Ishikawa (cell line): Measurements from ENCODE around the gene ZNF787.

Experiments used
- CEBPB ChIP-seq: IDR thresholded peaks from 2 replicates; pipeline ENCODE4 v1.6.1; 2012
- CREB1 ChIP-seq: IDR thresholded peaks from 2 replicates; pipeline ENCODE4 v1.6.1; 2012; ENCODE audit warnings: low read depth
- EGR1 ChIP-seq: IDR thresholded peaks from 2 replicates; pipeline ENCODE4 v1.6.1; 2012
- EP300 ChIP-seq: IDR thresholded peaks from 2 replicates; pipeline ENCODE4 v1.6.1; 2012; ENCODE audit warnings: borderline replicate concordance
- FOXM1 ChIP-seq: IDR thresholded peaks from 2 replicates; pipeline ENCODE4 v1.6.1; 2012; ENCODE audit warnings: low read depth, borderline replicate concordance
- MAX ChIP-seq: IDR thresholded peaks from 2 replicates; pipeline ENCODE4 v1.6.1; 2012
- NFIC ChIP-seq: IDR thresholded peaks from 2 replicates; pipeline ENCODE4 v1.6.1; 2012
- RAD21 ChIP-seq: IDR thresholded peaks from 2 replicates; pipeline ENCODE4 v1.6.1; 2012; ENCODE audit warnings: low read depth
- REST ChIP-seq: IDR thresholded peaks from 2 replicates; pipeline ENCODE4 v1.6.1; 2012; ENCODE audit warnings: low read depth, mild to moderate bottlenecking
- TAF1 ChIP-seq: IDR thresholded peaks from 2 replicates; pipeline ENCODE4 v1.6.1; 2012; ENCODE audit warnings: low read depth, mild to moderate bottlenecking
- TCF12 ChIP-seq: IDR thresholded peaks from 2 replicates; pipeline ENCODE4 v1.6.1; 2012; ENCODE audit warnings: low read depth
- TEAD4 ChIP-seq: IDR thresholded peaks from 2 replicates; pipeline ENCODE4 v1.6.1; 2012
- YY1 ChIP-seq: IDR thresholded peaks from 2 replicates; pipeline ENCODE4 v1.6.1; 2012; ENCODE audit warnings: low read depth
- ZBTB7A ChIP-seq: IDR thresholded peaks from 2 replicates; pipeline ENCODE4 v1.6.1; 2012; ENCODE audit warnings: low read depth
- TF ChIP-seq, protein P1 (sequence below): IDR thresholded peaks from 2 replicates; pipeline ENCODE4 v1.6.1; 2012

Gene ZNF787

DNA sequence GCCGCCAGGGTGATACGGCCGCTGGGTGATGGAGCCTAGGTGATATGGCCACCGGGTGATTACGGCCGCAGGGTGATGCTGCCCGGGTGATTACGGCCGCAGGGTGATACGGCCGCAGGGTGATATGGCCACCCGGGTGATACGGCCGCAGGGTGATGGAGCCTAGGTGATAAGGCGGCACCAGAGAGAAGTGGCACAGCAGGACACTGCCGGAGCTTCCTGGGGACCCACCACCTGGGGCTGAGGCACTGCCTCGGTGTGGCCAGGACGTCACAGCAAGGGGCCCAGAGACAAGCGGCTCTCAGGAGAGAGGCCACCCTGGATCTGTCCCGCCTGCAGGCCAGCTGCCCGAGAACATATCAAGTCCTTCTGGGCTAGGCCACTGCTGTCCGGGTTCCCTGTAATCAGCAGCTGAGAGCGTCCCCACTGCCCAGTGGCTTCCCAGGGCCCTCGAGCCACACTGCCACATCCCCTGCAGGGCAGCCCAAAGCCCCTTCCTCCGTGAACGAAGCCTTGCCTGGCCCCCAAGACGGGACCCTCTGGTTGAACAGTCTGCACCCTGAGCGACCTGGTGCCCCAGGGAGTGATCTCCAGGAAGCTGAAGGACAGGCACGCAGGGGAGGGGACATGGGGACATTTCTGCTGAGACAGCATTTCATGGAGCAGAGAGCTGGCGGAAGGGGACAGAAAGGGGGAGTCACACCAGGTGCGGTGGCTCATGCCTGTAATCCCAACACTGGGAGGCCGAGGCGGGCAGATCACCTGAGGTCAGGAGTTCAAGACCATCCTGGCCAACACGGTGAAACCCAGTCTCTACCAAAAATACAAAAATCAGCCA lies 22.1 kb downstream of the ZNF787 start:
- no peak for TF ChIP-seq TCF12

GRCh38 chr19:56097776-56098175 lies 23.3 kb downstream of the ZNF787 start:
- no peak for TF ChIP-seq TEAD4
- no peak for TF ChIP-seq EP300
- TF ChIP-seq TAF1, result no peak
- no peak for TF ChIP-seq MAX
- no peak for TF ChIP-seq EGR1

DNA sequence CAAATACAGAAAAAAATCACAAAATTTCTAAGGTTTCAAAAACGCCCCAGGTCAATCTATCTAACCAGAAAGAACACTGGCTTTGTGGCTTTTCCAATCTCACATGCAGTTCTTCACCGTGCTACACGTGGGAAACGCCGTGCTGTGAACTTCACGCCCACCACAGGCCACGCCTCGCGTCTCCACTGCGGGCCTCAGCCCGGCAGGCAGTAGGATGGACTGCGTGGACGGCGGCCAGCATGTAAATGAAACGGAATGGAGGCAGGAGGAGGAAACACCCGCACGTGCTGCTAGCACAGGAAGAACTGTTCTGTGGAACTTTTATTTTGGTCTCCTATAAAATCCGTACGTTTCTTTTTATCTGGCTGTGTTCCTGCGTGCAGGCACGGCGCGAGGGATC lies 23.8 kb downstream of the ZNF787 start:
- TF ChIP-seq FOXM1 (no peak), RAD21 (no peak), EP300 (no peak), EGR1 (no peak)

GRCh38 chr19:56096665-56097064 lies 24.4 kb downstream of the ZNF787 start:
- no peak for TF ChIP-seq ZBTB7A
- TF ChIP-seq, protein P1, sequence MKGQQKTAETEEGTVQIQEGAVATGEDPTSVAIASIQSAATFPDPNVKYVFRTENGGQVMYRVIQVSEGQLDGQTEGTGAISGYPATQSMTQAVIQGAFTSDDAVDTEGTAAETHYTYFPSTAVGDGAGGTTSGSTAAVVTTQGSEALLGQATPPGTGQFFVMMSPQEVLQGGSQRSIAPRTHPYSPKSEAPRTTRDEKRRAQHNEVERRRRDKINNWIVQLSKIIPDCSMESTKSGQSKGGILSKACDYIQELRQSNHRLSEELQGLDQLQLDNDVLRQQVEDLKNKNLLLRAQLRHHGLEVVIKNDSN, result no peak
- no peak for TF ChIP-seq NFIC
- TF ChIP-seq EGR1, result no peak
- no peak for TF ChIP-seq TEAD4
- TF ChIP-seq RAD21, result no peak
- no peak for TF ChIP-seq YY1
- no peak for TF ChIP-seq FOXM1
- TF ChIP-seq CEBPB, result no peak
- no peak for TF ChIP-seq TAF1
- no peak for TF ChIP-seq MAX
- TF ChIP-seq TCF12, result no peak
- no peak for TF ChIP-seq REST
- TF ChIP-seq CREB1, result no peak

DNA sequence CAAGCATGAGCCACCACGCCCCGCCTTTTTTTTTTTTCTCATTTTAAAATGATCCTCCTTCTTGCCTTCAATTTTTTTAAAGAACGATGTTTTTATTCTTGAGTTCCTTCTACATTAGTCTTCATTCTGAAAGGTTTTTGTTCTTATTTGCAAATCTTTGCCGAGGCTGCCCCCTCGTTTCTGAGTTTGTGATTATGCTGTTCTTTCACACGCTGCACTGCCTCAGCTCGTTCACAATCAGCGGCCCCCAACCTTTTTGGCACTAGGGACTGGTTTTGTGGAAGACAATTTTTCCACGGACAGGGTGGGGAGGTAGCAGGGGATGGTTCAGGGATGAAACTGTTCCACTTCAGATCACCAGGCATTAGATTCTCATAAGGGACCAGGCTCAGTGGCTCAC lies 26.6 kb downstream of the ZNF787 start:
- TF ChIP-seq RAD21, result no peak
- TF ChIP-seq NFIC, result no peak
- no peak for TF ChIP-seq YY1

DNA sequence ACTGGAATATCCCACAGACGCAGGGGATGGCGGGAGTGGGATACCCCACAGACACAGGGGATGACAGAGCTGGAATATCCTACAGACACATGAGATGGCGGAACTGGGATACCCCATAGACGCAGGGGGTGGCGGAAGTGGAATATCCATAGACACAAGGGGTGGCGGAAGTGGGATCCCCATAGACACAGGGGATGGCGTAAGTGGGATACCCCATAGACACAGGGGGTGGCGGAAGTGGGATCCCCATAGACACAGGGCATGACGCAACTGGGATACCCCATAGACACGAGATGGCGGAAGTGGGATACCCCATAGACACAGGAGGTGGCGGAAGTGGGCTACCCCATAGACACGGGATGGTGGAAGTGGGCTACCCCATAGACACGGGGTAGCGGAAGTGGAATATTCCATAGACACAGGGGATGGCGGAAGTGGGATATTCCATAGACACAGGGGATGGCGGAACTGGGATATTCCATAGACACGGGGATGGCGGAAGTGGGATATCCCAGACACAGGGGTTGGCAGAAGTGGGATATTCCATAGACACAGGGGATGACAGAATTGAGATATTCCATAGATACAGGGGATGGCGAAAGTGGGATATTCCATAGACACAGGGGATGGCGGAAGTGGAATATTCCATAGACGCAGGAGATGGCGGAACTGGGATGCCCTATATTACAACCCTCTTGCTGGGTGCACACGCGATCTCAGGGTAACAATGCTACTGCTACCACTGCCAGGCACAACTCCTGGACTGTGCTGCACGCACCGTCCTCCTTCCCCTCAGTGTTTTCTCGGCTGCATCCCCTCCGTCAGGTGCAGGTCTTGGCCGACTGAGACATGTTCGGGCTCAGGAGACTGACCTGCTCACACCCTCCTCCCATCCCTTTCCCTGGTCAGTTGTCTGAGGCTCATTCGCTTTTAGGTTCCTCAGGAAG lies 28.1 kb downstream of the ZNF787 start:
- TF ChIP-seq TEAD4 (no peak), FOXM1 (no peak), CEBPB (no peak), YY1 (no peak), EGR1 (no peak), TCF12 (no peak), REST (no peak), EP300 (no peak), MAX (no peak), RAD21 (no peak)
- TF ChIP-seq, protein P1, result no peak
